GM23338 (cell line): ENCODE results near the gene CDX1. TPM values are rescaled to one million over a fixed set of nuclear protein-coding genes. Genes with fewer than 3 reads are reported as not detected.

ENCODE experiments used
- ATAC-seq: fragments of 200-7000 bp; cut with Tn5 transposase; 3 replicates; pipeline ENCODE4 v1.9.1; 2020
- DNase-seq: peaks from one replicate; pipeline ENCODE4 v3.0.0-alpha.2; 2015; ENCODE audit warnings: low spot score
- H2AFZ ChIP-seq: fragments of 200-600 bp; sonication (generic); 2 replicates; pipeline ENCODE4 v1.8.0; 2016; ENCODE audit warnings: antibody characterized with exemption, mild to moderate bottlenecking, moderate library complexity
- H3F3A ChIP-seq: fragments of 200-600 bp; sonication (generic); replicated peaks from 2 replicates; pipeline ENCODE4 v1.8.0; 2017; ENCODE audit warnings: antibody characterized with exemption, mixed run types, low read depth
- H3K27ac ChIP-seq: fragments of 200-600 bp; sonication (generic); 2 replicates; pipeline ENCODE4 v1.6.1; 2016; ENCODE audit warnings: low read depth
- H3K27me3 ChIP-seq: fragments of 200-600 bp; sonication (generic); 2 replicates; pipeline ENCODE4 v1.8.0; 2016; ENCODE audit warnings: mild to moderate bottlenecking, mixed run types, moderate library complexity; ENCODE audit not compliant: insufficient read depth
- H3K36me3 ChIP-seq: fragments of 200-600 bp; sonication (generic); 2 replicates; pipeline ENCODE4 v1.8.0; 2016; ENCODE audit warnings: mild to moderate bottlenecking; ENCODE audit not compliant: insufficient read depth
- H3K4me1 ChIP-seq: fragments of 200-600 bp; sonication (generic); 2 replicates; pipeline ENCODE4 v1.8.0; 2016; ENCODE audit warnings: mild to moderate bottlenecking, moderate library complexity; ENCODE audit not compliant: insufficient read depth
- H3K4me2 ChIP-seq: fragments of 200-600 bp; sonication (generic); 2 replicates; pipeline ENCODE4 v1.7.1; 2017; ENCODE audit warnings: mixed run types
- H3K4me3 ChIP-seq: fragments of 200-600 bp; sonication (generic); 2 replicates; pipeline ENCODE4 v1.6.1; 2016; ENCODE audit warnings: mixed run types
- H3K79me2 ChIP-seq: fragments of 200-600 bp; sonication (generic); replicated peaks from 2 replicates; pipeline ENCODE4 v1.8.0; 2017; ENCODE audit warnings: mild to moderate bottlenecking; ENCODE audit not compliant: insufficient read depth
- H3K9me2 ChIP-seq: fragments of 200-600 bp; sonication (generic); 2 replicates; pipeline ENCODE4 v1.8.0; 2017; ENCODE audit not compliant: insufficient read depth
- H4K20me1 ChIP-seq: fragments of 200-600 bp; sonication (generic); replicated peaks from 2 replicates; pipeline ENCODE4 v1.8.0; 2017; ENCODE audit warnings: mild to moderate bottlenecking; ENCODE audit not compliant: insufficient read depth
- H3K27ac Mint-ChIP-seq: 2 replicates; pipeline ENCODE4 v1.8.0; 2020; ENCODE audit warnings: inconsistent platforms, mild to moderate bottlenecking, moderate library complexity, mixed read lengths
- H3K27me3 Mint-ChIP-seq: 3 replicates; pipeline ENCODE4 v1.8.0; 2022; ENCODE audit warnings: low read depth, mild to moderate bottlenecking, moderate library complexity, mixed read lengths, inconsistent platforms; ENCODE audit not compliant: insufficient read depth, poor library complexity
- H3K36me3 Mint-ChIP-seq: 3 replicates; pipeline ENCODE4 v1.8.0; 2021; ENCODE audit warnings: low read depth, mild to moderate bottlenecking, inconsistent platforms, moderate library complexity, mixed read lengths
- H3K4me1 Mint-ChIP-seq: 3 replicates; pipeline ENCODE4 v1.8.0; 2020; ENCODE audit warnings: mild to moderate bottlenecking, inconsistent platforms, mixed read lengths
- H3K4me3 Mint-ChIP-seq: 3 replicates; pipeline ENCODE4 v1.8.0; 2021; ENCODE audit warnings: moderate library complexity, mild to moderate bottlenecking, inconsistent platforms, mixed read lengths
- H3K9me3 Mint-ChIP-seq: 3 replicates; pipeline ENCODE4 v1.8.0; 2020; ENCODE audit warnings: moderate library complexity, mild to moderate bottlenecking, inconsistent platforms, mixed read lengths
- JUNB ChIP-seq: IDR thresholded peaks from one replicate; pipeline ENCODE4 v1.6.1; 2016; ENCODE audit warnings: antibody characterized with exemption; ENCODE audit not compliant: unreplicated experiment
- NANOG ChIP-seq: IDR thresholded peaks from 2 replicates; pipeline ENCODE4 v1.6.1; 2016; ENCODE audit warnings: antibody characterized with exemption, borderline replicate concordance
- POLR2AphosphoS5 ChIP-seq: IDR thresholded peaks from 2 replicates; pipeline ENCODE4 v1.6.1; 2016; ENCODE audit warnings: antibody characterized with exemption, low read depth
- ZNF114 ChIP-seq: fragments of 250-450 bp; sonication (Bioruptor Pico); IDR thresholded peaks from 2 replicates; pipeline ENCODE4 v1.5.0; 2020; ENCODE audit warnings: mild to moderate bottlenecking, moderate library complexity
- ZNF331 ChIP-seq: fragments of 250-450 bp; sonication (Bioruptor Pico); IDR thresholded peaks from 2 replicates; pipeline ENCODE4 v1.5.0; 2020; ENCODE audit warnings: low read depth, mild to moderate bottlenecking, moderate library complexity
- polyA plus RNA-seq: library from polyadenylated mRNA; unstranded; fragments of >200 nt; fragmentation: Nextera tagmentation; extraction: Ambion mirVana; gene quantifications from 2 replicates; pipeline ENCODE4 v1.2.1, GENCODE V29; 2016
- total RNA-seq: library from RNA; depleted of rRNA; stranded (reverse); fragments of >200 nt; shearing (Covaris generic); gene quantifications from 2 replicates; pipeline ENCODE4 v1.2.3, GENCODE V29; 2014
- TF ChIP-seq, protein P1 (sequence below): IDR thresholded peaks from one replicate; pipeline ENCODE4 v1.6.1; 2018; ENCODE audit warnings: antibody characterized with exemption; ENCODE audit not compliant: unreplicated experiment
- TF ChIP-seq, protein P2 (sequence below), 2 experiments: fragments of 200-600 bp in 1 of 2; sonication (generic) in 1 of 2; conservative IDR thresholded peaks; 2 replicates each; pipeline versions ENCODE4 v1.5.1 to v1.6.1; 2016 to 2017; ENCODE audit warnings: antibody characterized with exemption in 2 of 2, low read depth in 2 of 2, mild to moderate bottlenecking in 2 of 2, moderate library complexity in 1 of 2
- TF ChIP-seq, protein P3 (sequence below): fragments of 250-450 bp; sonication (Bioruptor Pico); IDR thresholded peaks from 2 replicates; pipeline ENCODE4 v1.5.0; 2020; ENCODE audit warnings: mild to moderate bottlenecking, moderate library complexity

The CDX1 gene
- total and polyA plus RNA-seq, 2 experiments from 2014 or later, result not detected

DNA sequence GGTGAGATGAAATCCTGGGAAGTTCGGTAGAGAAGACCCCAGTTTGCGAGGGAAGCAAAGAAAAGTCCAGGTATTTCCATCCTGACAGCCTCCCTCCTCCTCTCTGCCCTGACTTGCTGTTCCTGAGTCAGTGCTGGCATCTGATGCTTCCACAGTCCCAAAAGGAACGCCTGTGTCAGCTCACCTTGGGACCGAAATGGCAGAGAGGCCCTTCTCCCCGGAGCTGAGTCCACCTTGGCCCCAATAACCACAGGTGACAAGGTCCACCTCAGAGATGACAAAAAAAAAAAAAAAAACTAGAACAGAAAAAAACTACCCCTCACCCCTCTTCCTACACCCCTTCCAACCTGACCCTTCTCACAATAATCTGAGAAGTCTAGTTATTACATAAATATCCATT lies 54.9 kb downstream of the CDX1 start:
- ATAC-seq (no peak), DNase-seq (no peak)
- no peaks in the 10 kb centered on the region for H3F3A ChIP-seq
- H3K36me3 ChIP-seq, result no peaks in the 10 kb centered on the region
- Mint-ChIP-seq H3K4me1 (peaks cover 3% of the 10 kb centered on the region; the same call in 2 of the 3 replicates), H3K27ac (no peak overlapping the region), H3K4me3 (no peak overlapping the region), H3K27me3 (peaks cover 6% of the 10 kb centered on the region), H3K36me3 (no peaks in the 10 kb centered on the region), H3K9me3 (no peaks in the 10 kb centered on the region)
- H4K20me1 ChIP-seq, result no peaks in the 10 kb centered on the region
- H3K27ac ChIP-seq, result no peak overlapping the region
- TF ChIP-seq POLR2AphosphoS5 (no peak), NANOG (no peak)
- no peaks in the 10 kb centered on the region for H3K4me1 ChIP-seq
- no peaks in the 10 kb centered on the region for H3K9me2 ChIP-seq
- H3K4me2 ChIP-seq, result no peak overlapping the region
- H3K27me3 ChIP-seq, result no peaks in the 10 kb centered on the region
- no peak overlapping the region for H3K4me3 ChIP-seq
- no peaks in the 10 kb centered on the region for H3K79me2 ChIP-seq
- H2AFZ ChIP-seq, result no peak overlapping the region

DNA sequence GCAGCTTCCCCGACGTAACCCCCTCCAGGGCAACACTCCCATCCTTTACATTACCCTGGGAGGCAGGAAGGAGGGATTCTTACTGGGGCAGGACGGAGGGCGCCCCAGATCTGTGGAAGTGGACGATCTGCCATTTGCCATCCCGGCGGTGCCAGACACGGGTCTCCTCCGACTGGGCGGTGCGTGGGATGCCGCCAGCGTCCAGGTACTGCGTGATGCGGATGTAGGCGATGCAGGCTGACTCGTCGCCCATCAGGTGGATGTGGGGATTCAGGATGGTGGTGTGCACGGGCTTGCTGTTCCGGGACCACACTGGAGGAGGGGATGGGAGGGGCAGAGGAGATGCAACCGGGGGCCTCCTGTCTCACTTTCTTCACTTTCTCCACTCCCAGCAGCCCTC lies 56.3 kb downstream of the CDX1 start:
- no peaks in the 10 kb centered on the region for H3K9me3 Mint-ChIP-seq
- no peaks in the 10 kb centered on the region for H3K9me2 ChIP-seq
- H2AFZ ChIP-seq, result no peak overlapping the region
- H3K4me1 Mint-ChIP-seq, result no peaks in the 10 kb centered on the region; the same call in 1 of the 3 replicates
- no peaks in the 10 kb centered on the region for H3K36me3 Mint-ChIP-seq
- H3K79me2 ChIP-seq, result no peaks in the 10 kb centered on the region
- no peak overlapping the region for H3K27ac Mint-ChIP-seq
- no peak for DNase-seq
- no peaks in the 10 kb centered on the region for H3K4me1 ChIP-seq
- H4K20me1 ChIP-seq, result no peaks in the 10 kb centered on the region
- no peaks in the 10 kb centered on the region for H3K36me3 ChIP-seq
- H3K4me2 ChIP-seq, result no peak overlapping the region
- no peaks in the 10 kb centered on the region for H3F3A ChIP-seq
- H3K27ac ChIP-seq, result no peak overlapping the region
- no peak overlapping the region for H3K4me3 ChIP-seq
- ATAC-seq, result no peak
- TF ChIP-seq, protein P1, sequence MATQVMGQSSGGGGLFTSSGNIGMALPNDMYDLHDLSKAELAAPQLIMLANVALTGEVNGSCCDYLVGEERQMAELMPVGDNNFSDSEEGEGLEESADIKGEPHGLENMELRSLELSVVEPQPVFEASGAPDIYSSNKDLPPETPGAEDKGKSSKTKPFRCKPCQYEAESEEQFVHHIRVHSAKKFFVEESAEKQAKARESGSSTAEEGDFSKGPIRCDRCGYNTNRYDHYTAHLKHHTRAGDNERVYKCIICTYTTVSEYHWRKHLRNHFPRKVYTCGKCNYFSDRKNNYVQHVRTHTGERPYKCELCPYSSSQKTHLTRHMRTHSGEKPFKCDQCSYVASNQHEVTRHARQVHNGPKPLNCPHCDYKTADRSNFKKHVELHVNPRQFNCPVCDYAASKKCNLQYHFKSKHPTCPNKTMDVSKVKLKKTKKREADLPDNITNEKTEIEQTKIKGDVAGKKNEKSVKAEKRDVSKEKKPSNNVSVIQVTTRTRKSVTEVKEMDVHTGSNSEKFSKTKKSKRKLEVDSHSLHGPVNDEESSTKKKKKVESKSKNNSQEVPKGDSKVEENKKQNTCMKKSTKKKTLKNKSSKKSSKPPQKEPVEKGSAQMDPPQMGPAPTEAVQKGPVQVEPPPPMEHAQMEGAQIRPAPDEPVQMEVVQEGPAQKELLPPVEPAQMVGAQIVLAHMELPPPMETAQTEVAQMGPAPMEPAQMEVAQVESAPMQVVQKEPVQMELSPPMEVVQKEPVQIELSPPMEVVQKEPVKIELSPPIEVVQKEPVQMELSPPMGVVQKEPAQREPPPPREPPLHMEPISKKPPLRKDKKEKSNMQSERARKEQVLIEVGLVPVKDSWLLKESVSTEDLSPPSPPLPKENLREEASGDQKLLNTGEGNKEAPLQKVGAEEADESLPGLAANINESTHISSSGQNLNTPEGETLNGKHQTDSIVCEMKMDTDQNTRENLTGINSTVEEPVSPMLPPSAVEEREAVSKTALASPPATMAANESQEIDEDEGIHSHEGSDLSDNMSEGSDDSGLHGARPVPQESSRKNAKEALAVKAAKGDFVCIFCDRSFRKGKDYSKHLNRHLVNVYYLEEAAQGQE, result no peak
- TF ChIP-seq, protein P2, sequence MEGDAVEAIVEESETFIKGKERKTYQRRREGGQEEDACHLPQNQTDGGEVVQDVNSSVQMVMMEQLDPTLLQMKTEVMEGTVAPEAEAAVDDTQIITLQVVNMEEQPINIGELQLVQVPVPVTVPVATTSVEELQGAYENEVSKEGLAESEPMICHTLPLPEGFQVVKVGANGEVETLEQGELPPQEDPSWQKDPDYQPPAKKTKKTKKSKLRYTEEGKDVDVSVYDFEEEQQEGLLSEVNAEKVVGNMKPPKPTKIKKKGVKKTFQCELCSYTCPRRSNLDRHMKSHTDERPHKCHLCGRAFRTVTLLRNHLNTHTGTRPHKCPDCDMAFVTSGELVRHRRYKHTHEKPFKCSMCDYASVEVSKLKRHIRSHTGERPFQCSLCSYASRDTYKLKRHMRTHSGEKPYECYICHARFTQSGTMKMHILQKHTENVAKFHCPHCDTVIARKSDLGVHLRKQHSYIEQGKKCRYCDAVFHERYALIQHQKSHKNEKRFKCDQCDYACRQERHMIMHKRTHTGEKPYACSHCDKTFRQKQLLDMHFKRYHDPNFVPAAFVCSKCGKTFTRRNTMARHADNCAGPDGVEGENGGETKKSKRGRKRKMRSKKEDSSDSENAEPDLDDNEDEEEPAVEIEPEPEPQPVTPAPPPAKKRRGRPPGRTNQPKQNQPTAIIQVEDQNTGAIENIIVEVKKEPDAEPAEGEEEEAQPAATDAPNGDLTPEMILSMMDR (conservative IDR thresholded peaks at IDR 0.05; ENCODE audit: low read depth in 2 of 2), result no peak
- TF ChIP-seq, protein P3, sequence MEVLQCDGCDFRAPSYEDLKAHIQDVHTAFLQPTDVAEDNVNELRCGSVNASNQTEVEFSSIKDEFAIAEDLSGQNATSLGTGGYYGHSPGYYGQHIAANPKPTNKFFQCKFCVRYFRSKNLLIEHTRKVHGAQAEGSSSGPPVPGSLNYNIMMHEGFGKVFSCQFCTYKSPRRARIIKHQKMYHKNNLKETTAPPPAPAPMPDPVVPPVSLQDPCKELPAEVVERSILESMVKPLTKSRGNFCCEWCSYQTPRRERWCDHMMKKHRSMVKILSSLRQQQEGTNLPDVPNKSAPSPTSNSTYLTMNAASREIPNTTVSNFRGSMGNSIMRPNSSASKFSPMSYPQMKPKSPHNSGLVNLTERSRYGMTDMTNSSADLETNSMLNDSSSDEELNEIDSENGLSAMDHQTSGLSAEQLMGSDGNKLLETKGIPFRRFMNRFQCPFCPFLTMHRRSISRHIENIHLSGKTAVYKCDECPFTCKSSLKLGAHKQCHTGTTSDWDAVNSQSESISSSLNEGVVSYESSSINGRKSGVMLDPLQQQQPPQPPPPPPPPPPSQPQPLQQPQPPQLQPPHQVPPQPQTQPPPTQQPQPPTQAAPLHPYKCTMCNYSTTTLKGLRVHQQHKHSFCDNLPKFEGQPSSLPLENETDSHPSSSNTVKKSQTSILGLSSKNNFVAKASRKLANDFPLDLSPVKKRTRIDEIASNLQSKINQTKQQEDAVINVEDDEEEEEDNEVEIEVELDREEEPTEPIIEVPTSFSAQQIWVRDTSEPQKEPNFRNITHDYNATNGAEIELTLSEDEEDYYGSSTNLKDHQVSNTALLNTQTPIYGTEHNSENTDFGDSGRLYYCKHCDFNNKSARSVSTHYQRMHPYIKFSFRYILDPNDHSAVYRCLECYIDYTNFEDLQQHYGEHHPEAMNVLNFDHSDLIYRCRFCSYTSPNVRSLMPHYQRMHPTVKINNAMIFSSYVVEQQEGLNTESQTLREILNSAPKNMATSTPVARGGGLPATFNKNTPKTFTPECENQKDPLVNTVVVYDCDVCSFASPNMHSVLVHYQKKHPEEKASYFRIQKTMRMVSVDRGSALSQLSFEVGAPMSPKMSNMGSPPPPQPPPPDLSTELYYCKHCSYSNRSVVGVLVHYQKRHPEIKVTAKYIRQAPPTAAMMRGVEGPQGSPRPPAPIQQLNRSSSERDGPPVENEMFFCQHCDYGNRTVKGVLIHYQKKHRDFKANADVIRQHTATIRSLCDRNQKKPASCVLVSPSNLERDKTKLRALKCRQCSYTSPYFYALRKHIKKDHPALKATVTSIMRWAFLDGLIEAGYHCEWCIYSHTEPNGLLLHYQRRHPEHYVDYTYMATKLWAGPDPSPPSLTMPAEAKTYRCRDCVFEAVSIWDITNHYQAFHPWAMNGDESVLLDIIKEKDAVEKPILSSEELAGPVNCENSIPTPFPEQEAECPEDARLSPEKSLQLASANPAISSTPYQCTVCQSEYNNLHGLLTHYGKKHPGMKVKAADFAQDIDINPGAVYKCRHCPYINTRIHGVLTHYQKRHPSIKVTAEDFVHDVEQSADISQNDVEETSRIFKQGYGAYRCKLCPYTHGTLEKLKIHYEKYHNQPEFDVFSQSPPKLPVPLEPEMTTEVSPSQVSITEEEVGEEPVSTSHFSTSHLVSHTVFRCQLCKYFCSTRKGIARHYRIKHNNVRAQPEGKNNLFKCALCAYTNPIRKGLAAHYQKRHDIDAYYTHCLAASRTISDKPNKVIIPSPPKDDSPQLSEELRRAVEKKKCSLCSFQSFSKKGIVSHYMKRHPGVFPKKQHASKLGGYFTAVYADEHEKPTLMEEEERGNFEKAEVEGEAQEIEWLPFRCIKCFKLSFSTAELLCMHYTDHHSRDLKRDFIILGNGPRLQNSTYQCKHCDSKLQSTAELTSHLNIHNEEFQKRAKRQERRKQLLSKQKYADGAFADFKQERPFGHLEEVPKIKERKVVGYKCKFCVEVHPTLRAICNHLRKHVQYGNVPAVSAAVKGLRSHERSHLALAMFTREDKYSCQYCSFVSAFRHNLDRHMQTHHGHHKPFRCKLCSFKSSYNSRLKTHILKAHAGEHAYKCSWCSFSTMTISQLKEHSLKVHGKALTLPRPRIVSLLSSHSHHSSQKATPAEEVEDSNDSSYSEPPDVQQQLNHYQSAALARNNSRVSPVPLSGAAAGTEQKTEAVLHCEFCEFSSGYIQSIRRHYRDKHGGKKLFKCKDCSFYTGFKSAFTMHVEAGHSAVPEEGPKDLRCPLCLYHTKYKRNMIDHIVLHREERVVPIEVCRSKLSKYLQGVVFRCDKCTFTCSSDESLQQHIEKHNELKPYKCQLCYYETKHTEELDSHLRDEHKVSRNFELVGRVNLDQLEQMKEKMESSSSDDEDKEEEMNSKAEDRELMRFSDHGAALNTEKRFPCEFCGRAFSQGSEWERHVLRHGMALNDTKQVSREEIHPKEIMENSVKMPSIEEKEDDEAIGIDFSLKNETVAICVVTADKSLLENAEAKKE, result no peak
- TF ChIP-seq ZNF331 (CRISPR knock-in tag) (no peak), ZNF114 (CRISPR knock-in tag) (no peak), POLR2AphosphoS5 (no peak), JUNB (no peak)
- no peak overlapping the region for H3K4me3 Mint-ChIP-seq
- no peaks in the 10 kb centered on the region for H3K27me3 ChIP-seq
- H3K27me3 Mint-ChIP-seq, result peaks cover 2% of the 10 kb centered on the region
